NCI-H2107 treated with DMSO at 0.1 percent for 48 hours (cell line): Measurements from ENCODE around the gene DIDO1.
"Not testable (repeated sequence)": the region's sequence is repeated elsewhere in the genome, so short reads cannot be mapped to it uniquely, and the experiment has no call there.

Experiments
- DNase-seq: peaks from one replicate; lab custom pipeline; 2025; ENCODE audit not compliant: unreplicated experiment; lab: John Stamatoyannopoulos, UW

Gene DIDO1

DNA sequence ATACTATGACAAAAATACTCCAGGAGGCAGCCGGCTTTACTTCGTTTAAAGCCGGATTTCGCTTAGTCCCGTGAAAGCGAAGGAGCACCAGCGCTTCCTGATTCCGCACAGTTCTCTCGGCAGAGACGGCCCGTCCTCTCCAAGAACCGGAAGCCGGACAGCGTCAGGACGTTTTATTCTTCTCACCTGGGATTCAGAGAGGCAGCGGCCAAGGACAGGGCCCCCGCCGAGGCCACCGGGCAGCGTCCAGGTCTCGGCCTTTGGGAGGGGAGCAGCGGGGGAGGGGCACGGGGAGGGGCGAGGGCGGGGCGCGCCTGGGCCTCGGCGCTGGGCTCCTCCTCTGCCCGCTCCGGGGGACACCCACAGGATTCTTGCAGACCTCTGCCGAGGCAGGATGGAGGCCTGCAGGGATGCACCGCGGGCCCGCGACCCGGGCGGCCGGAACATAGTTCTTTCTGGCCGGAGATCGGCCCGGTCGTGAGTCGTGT, 2.8 kb upstream of the DIDO1 start:
- DNase-seq, result no peak

DNA sequence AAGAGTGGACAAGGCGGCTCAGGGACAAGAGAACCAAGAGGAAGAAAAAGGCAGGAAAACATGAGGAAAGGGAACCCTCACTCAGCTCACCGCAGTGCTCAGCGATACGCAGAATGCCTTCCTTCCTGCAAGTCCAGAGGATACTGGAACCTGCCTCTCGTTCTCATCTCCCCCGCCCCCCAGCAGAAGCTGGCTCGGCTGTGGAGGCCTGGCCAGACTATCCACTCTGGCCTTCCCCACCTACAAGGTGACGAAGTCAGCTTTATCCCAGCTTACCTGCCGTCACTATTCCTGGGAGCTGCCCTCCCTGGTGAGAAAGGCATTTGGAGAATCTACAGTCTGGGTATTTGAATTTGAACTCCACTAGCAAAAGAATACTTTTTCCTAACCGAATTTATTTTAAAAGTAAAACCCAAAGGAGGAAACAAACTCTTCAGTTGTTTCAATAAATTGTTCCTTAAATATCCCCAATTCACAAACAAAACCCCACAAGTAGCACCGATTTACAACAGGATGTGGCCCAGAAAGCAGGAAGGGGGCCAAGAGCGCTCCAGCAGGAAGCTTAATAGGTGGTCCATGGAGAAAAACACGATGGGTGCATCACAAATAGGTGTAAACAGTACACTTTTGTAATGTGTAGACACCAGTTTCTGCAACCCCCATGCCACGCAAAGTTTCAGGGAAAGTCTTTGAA, 2.1 kb upstream of the DIDO1 start:
- no peak for DNase-seq

DNA sequence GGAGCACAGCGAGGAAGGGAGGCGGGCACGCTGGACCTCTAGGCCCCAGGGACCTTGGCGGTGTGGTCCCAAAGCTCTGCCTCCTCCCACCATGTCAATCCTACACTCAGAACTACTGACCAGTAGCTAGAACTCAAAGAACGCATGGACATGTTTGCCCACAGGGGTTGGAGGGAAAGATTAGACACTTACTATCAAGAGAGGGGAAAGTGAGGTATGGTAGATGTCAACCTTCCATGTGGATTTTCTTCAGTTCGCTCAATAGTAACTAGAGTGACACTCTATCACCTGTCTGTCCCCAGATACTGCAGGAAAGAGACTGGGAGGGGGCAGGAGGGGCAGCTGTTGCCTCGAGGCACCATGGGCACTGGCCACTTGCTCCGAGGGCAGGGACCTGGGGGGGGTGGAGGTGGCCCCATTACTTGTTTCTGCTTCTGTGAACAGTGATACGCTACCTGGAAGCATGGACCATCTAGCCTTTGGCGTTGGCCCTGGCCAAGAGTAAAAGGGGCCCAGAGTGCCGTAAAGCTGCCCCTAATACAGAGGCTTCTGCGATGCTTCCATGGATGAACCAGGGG, 912 bp upstream of the DIDO1 start:
- DNase-seq, result no peak

DNA sequence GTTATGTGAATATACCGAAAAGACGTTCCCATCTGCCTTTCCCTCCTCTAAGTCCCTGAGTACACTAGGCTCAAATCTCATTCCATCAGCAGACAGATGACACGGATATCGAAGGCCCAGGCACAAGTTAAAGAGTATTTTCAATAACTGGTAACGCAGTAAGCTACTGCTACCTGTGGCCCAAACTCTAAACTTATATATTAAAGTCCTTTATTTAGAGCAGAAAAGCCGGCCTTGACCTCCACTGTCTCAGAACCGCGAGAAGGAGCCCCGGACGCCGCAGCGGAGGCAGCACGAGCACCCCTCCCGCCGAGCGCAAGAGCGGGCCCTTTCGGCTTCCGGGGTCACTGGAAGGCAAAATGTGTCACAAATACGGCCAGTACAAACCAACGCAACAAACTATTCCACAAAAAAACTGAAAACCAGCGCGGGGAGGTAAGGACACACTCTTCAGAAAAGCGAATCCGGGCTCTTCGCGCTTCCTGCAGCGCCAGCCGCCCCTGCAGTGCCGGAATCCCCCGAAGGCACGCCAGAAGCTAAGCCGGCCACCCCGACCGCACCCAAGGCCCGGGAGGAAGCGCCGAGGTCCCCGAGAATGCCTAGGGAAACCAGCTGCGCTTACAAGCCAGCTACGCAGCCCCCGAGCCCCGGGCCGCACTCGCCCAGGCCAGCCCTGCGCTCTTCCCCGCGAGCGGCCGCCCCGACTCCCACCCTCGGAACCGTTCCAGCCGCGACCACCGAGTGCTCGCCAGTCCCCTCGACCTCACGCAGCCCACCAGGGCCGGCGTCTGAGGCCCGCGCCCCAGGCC, 681 bp downstream of the DIDO1 start:
- DNase-seq, result no peak

DNA sequence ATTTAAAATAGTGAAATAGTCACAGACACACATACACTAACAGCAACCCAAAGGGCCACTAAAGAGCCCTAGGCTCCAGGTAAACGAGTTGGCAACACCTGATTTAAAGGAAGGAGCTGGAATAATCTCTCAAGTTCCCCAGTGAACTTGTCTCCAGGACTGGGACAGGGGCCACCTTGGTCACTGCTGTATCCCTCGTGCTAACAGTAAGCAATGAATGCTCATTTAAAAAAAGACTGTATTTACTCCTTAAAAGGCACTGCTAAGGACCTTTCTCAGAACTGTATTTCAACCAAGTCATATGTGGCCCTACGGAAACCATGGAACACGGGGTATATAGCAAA, 1.3 kb downstream of the DIDO1 start:
- no peak for DNase-seq

DNA sequence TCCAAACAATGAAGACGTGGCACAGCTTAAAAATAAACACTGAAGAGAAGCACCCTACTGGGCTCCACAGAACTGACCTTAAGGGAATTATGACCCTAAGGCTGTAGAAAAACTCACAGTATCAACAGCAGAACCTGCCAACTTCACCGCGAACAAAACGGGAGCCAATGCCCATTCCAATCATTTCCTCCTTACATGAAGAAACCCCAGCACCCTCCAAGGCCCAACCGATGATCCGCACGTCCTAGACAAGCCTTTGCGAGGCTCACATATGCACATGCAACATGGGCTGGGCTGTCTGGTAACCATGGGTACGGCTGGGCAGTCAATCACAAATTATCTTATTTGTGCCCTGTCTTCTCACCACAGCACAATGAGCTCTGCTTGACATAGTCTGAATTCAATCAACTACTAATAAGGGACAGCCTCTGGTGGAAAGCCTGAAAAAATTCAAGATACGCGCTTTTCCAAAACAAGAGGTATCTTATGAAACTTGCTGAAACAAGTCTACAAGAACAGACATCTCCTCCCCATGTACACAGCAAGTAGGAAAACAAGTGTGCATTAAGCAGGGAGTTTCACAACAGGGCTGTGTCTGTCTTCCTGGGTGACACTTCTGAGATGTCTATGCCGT, 1.7 kb downstream of the DIDO1 start:
- DNase-seq, result no peak

DNA sequence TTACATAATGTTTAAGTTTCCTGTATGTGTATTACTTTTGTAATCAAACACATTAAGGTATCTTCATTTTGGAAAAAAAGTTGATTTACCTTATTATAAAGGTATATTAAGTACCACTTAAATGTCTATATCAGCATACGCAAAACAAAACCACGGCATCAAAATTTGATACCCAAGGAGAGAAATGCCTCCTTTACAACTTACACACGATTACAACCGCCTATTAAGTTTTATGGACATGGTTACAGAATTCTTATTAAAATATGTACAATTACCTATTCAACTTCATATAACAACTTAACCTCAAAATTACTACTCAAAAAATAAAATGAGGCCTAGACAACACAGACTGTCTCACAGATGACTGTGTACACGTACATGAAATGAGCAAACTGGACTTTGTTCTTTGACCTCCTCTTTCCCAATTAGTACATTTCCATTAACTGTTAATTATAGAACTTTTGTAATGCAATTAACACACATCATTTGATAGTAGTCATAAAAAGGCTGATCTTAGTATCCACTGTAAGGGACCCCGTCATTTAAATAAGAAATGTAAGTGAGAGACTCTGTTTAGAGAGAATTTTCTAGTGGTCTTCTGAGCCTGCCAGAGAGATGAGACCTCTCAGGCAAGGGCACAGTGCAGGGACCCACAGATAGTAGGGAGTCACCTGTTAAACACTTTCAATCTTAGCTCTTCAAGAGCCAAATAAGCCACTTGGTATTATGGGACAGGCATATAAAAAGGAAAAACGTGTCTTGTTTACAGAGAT, 2.5 kb downstream of the DIDO1 start:
- no peak for DNase-seq

DNA sequence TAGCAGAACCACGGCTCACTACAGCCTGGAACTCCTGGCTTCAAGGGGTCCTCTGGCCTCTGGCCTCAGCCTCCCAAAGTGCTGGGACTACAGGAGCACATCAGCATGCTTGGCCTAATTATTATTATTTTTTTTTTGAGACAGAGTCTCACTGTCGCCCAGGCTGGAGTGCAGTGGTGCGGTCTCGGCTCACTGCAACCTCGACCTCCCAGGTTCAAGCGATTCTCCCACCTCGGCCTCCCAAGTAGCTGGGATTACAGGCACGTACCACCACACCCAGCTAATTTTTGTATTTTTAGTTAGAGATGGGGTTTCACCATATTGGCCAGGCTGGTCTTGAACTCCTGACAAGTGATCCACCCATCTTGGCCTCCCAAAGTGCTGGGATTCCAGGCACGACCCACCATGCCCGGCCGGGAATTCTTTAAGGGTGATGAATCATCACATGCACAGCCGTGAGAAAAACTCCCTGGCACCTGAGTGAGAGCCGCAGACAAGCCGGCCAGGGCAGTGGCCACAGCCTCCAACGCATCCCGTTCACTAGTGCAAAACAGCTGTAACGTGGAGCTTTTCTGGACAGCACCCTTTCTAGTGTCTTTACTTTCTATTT, 3.1 kb downstream of the DIDO1 start:
- not testable (repeated sequence) for DNase-seq

DNA sequence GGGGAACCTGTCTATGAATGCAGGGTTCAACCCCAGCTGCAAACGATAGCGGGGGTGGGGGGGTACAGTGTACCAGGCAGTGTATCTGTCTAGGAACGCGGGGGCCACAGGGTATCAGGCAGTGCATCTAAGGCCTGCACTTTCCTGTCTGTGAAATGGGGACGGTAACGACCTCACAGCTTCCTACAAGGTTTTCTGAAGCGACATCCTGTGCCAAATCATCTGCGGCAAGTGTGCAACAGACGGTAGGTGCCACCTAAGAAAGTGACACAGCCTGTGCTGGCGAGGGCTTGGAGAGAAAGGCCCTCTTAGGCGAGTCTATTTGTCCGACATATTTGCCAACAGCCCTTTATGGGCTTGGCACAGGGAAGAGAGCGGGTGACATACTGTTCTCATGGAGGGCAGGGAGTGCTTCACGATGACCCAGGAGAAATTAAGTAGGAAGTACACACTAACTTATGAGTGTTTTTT, 3.8 kb downstream of the DIDO1 start:
- no peak for DNase-seq

DNA sequence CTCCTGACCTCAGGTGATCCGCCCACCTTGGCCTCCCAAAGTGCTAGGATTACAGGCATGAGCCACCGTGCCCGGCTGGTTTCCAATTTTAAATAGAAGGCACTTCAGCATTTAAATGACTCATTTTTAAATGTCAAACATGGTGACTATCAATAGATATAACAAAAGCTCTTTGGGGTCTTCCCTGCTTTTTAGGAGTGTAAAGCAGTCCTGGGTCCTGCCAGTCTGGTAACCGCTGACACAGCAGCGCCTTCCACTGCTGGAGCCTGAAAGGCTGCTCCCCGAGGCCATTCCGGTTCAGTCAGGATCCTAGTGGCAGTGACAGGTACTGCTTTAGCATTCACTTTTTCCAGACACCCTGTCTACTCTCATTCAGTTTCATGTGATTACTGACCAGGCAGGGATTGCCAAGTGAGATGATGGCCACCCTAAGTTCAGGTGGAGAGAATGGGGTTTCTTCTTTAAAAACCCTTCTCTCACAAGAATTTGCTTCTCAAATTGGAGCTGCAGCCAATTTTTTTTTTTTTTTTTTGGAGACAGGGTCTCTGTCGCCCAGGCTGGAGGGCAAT, 5.1 kb downstream of the DIDO1 start:
- peak; percentile 67 for DNase-seq

DNA sequence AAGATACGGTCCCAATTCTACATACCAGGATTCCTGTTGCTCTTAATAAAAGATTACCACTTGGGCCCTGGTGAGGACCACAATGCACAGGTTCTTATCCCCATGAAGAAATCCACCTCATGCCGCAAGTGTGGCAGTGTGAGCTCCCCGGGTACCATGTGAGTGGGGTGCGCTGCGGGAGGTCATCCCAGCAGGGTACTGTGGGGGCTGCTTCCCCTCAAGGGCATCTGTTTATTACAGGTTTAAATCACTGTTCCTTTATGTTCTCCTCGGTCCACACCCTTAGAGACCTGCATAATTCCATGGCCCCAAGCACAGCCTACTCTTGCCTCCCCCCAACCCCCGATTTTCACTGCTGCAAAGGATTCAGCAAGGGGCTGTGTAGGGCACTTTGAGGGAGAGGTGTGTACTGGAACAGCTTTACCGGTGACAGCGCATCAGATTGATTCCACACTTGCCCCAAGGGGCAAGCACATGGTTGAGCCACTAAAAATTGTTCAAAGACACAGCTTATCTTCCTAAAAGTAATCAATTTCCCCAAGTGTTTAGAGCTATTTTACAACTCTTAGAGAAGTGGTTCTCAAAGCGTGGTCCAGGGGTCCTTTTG, 6.2 kb downstream of the DIDO1 start:
- DNase-seq, result no peak

DNA sequence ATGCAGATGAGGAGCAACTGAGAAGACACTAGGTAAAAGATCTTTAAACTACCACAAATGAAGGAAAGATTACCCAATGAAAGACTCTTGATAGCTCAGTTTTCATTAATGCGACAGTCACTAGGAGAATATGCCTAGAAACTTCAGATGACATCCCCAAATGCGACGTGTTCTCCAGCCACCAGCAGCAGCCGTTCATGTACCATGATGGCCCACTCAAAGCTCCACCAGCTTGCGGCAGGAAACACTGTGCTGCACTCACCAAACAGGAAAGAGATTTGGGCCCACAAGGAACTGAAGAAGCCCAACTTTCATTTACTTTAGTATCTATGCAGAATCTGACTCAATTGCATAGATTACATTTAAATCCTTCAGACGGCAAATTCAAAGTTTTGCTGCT, 7.5 kb downstream of the DIDO1 start:
- no peak for DNase-seq

DNA sequence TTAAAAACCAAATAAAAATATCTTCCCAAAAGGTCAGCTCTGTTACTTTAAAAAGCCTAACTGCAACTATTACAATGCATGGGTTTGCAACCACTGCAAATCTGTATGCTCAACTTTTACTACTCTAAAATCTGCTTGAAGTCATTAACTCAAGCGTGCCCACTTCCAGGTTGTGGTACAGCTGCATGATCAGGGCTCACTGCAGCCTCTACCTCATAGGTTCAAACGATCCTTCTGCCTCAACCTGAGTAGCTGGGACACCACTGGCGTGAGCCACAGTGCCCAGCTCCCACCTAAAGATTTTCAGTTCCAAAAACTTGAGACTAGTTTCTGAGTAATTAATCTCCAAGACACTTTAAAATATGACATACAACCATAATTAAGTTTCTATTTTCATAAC, 8.2 kb downstream of the DIDO1 start:
- no peak for DNase-seq

DNA sequence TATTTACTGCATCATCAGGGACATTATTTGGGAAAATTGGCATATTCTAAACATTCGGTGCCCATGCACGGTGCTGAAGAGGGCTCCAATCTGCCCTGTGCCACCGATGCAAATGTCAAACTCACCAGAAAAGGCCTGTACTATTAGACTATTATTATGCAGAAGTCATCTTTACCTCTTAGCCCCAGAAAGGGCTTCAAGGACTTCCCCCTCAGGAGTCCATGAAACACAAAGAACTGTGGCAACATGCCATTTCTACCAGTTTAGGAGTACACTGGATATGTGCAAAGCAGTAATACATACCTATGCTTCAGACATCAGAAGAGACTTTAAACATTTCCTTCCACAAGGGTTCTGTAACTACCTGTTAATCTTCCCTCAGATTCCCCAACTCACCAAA, 8.6 kb downstream of the DIDO1 start:
- DNase-seq, result no peak

DNA sequence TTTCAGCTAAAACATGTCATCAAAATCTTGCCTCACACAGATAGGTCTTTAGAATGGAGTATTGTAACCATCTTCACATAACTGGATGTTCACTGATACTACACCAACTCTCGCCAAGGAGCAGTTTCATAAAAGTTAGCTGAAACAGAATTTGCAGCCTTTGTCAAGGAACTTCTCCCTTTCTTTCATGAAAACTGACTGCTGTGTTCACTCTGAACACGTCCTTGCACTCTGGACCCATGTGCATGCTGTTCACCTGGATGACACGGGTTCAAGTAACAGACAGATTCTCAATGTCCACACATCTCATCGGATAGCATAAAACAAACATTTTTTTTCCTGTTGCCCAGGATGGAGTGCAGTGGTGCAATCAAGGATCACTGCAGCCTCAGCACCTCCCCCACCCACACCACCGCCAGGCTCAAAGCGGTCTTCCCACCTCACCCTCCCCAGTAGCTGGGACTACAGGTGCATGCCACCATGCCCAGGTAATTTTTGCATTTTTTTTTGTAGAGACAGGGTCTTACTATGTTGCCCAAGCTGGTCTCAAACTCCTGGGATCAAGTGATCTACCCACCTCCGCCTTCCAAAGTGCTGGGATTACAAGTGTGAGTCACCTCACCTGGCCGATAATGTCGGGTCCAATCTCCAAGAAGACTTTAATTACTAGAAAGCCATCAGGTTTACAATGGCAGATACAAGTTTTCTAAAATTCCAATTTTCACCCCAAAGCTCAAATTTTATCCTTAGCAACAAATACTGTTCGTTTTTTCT, 9.4 kb downstream of the DIDO1 start:
- DNase-seq, result no peak

DNA sequence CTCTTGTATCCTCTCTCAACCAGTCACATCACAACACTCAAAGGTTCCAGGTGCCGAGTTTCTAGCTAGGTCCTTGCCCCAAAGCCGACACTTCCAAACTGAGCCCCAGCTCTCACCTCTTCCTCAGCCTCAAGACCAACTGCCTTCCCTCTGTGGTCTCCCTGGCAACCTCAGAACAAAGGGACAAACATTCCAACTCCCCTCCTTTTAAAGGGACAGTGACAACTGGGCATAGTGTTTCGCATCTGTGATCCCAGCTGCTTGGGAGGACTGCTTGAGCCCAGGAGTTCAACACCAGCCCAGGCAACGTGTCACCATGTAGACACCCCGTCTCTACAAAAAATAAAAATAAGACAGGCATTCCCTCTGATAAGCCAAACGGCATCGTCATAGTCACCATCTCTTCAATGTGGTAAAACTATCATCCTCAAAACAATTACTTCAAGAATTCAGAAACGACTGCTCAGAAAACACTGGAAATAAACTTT, 11.3 kb downstream of the DIDO1 start:
- DNase-seq, result peak; percentile 36

DNA sequence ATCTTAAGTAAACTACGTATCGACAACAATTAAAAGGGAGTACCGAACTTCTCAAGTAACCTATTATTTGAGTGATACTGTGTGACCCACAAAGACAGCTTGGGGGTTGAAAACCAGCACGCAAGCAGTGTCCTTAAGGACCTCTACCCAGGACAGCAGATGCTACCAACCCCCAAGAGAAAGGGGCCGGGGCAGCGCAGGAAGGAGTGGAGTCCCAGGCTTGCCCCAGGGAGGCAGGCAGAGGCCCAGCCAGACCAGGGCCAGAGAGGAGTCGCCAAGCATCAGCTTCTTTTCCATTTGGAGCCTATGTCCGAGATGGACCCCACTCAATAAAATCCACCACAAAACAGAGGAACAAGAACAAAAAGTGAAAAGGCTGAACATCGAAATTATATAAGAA, 11.9 kb downstream of the DIDO1 start:
- DNase-seq, result no peak

DNA sequence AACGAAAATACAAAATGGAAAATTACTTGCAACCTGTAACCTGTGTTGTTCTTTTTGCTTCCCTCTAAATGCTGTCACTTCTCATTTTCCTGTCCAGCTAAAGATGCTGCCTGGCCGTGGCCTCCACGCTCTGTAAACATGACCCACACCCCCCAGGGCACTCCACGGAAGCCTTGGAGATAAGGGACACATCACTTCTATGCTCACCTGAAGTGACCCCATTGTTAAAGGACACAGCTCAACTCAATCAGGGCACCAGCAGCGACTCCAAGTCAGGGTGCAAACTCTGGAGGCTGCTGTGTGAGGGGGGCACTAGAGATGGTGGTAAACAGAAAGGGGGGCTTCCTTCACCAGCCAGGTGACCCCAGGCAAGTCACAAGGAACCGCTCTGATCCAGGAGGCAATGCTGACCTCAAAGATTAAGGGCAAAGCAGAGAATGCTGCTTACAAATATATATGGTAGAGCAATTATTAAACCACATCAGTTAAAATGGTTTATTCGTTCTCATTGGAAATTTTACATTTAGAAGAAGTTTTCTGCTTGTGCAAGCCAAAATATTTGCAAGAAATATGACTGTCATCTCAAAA, 13.2 kb downstream of the DIDO1 start:
- DNase-seq, result no peak
